Measurements from ENCODE around the gene ADGRG1. TPM values are rescaled to one million over a fixed set of nuclear protein-coding genes. Genes with fewer than 3 reads are reported as not detected.
A peak's percentile ranks its signal among the peaks of the same experiment; 100 is the strongest.

The ADGRG1 gene
- total RNA-seq, 4 donors from 2014 or later: 6.5 to 87.0 (median 7.8) TPM

DNA sequence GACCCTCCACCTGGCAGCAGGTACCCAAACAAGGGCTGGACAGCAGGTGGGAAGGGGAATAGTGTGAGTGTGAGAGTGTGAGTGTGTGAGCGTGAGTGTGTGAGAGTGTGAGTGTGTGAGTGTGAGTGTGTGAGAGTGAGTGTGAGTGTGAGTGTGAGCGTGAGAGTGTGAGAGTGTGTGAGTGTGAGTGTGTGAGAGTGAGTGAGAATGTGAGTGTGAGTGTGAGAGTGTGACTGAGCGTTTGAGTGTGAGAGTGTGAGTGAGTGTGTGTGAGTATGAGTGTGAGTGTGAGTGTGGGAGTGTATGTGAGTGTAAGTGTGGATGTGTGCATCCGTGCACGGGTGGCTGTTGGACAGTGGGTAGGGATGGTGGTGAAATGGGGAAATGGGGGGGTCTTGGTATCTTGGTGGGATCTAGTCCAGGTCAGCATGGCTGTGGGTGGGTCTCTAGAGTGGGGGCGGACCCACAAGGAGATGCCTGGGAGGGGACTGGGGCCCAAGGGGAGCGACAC, 408 bp downstream of the ADGRG1 start:
- H3K27ac ChIP-seq: peak overlapping the region; percentile 79 to 83
- H3K27me3 ChIP-seq: no peaks in the 10 kb centered on the region
- no peak for DNase-seq
- TF ChIP-seq POLR2A (IDR thresholded peaks at IDR 0.05): no peak
- TF ChIP-seq, protein P1, sequence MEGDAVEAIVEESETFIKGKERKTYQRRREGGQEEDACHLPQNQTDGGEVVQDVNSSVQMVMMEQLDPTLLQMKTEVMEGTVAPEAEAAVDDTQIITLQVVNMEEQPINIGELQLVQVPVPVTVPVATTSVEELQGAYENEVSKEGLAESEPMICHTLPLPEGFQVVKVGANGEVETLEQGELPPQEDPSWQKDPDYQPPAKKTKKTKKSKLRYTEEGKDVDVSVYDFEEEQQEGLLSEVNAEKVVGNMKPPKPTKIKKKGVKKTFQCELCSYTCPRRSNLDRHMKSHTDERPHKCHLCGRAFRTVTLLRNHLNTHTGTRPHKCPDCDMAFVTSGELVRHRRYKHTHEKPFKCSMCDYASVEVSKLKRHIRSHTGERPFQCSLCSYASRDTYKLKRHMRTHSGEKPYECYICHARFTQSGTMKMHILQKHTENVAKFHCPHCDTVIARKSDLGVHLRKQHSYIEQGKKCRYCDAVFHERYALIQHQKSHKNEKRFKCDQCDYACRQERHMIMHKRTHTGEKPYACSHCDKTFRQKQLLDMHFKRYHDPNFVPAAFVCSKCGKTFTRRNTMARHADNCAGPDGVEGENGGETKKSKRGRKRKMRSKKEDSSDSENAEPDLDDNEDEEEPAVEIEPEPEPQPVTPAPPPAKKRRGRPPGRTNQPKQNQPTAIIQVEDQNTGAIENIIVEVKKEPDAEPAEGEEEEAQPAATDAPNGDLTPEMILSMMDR (IDR thresholded peaks at IDR 0.05): no peak
- intact Hi-C loops (cut with DNase I; ENCODE audit: low total_unique reads): no loop called here
- no peaks in the 10 kb centered on the region for H3K36me3 ChIP-seq
- no peaks in the 10 kb centered on the region for H3K9me3 ChIP-seq
- peak overlapping the region; percentile 14 to 28 for H3K4me3 ChIP-seq
- peaks cover 5 to 10% of the 10 kb centered on the region in 2 donors for H3K4me1 ChIP-seq

DNA sequence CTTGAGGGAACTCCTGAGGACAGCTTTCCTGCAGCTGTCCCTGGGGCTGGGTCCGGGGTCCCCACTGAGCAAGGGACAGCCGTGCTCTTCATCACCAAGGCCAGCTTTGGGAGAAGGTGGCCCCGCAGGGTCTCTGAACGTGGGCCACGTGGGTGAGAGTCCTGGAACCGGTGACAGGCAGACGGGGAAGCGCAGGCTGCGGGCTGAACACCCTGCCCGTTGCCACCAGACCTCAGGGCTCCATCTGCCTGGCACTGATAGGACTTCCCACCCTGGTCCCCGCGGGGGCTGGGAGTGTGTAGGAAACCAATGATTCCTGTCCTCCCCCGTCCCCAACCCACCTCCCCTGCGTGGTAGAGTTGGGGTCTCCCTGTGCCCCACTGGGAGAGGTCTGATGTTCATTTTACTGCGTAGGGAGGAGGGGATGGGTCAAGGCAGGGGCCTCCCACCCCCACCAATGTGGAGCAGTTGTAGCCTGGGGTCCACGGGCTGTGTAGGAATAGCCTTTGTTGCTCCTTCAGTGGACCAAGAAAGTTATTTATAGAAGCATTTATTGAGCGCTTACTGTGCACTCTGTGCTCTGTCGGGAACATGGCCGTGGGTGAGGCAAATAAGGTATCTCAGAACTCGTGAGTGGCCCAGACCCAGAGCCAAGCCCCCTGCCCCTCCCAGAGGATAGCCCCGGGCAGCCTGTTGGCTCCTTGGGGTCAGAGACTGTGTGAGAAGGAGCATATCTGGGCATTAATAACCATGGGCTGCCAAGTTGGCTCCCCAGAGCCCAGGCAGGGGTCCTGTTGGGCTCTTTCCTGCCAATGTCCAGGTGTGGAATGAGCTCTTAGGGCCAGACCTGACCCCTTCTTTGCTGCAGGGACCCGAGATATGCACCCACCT, 1.3 kb downstream of the ADGRG1 start:
- Histone ChIP-seq H3K36me3 (no peaks in the 10 kb centered on the region), H3K27ac (peak overlapping the region; percentile 79 to 83), H3K9me3 (no peaks in the 10 kb centered on the region), H3K4me1 (peaks cover 5 to 9% of the 10 kb centered on the region in 2 donors), H3K27me3 (no peaks in the 10 kb centered on the region), H3K4me3 (peak overlapping the region in 1 of 2 donors; percentile 28)
- no peak for DNase-seq
- intact Hi-C loops (cut with DNase I; ENCODE audit: low total_unique reads): no loop called here
- TF ChIP-seq, protein P1 (IDR thresholded peaks at IDR 0.05): no peak
- no peak for TF ChIP-seq POLR2A (IDR thresholded peaks at IDR 0.05)

DNA sequence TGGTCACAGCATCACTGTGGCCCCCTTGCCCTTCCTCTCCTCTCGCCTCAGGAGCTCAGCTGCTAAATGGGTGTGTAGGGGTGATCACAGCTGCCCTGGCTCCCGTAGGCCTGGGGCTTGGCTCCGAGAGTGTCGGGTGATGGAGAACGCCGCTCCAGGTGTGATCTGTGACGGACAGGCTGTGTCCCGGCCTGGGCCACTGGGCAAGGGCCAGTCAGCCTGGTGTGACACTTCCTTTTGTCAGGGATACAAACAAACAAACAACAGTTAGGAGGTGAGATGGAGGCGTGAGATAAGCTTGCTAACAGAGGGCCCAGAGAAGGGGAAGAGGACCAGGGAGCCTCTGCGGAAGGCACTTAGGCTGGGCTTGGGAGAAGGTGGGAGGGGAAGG, 2.0 kb downstream of the ADGRG1 start:
- no peaks in the 10 kb centered on the region for H3K27me3 ChIP-seq

DNA sequence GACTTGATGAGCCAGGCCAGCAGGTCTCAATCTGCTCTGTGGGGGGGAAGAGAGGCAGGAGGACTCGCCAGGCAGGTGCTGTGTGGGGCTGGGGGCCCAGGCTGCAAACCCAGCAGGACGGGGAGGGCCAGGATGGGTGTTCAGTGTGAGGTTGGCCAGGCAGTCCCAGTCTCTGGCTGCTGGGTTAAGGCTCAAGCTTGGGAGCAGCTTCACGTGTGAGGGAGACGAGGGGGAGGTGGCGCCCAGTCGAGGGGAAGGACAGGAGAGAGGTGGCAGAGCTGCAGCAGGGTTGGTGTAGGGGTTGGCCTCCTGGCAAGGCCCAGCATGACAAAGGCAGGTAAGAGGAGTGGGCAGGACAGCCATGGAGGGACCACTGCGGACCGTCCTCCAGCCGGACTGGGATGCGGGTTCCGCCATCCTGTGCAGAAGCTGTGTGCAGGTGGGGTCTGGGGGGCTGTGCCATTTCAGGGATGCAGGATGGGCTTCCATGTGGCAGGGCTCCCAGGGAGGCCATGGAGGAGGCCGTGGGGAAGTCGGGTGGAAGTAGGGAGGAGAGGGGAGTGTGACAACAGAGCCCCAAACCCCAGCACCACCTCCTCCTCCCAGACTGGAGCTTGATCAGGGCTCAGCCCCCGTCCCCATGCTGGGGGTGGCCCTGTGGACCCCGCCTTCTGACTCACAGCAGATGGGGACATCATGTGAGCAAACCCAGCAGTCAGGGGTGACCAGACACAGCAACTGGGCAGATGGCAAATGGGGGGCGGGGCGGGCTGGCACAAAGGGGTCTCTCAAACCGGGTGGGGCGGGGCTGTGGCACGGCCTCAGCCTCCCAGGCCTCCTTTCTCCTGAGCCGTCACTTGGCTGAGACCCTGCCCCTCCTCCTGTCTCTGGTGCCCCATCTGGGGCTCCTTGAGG, 2.8 kb downstream of the ADGRG1 start:
- no peaks in the 10 kb centered on the region for H3K36me3 ChIP-seq
- peak overlapping the region; percentile 79 to 83 for H3K27ac ChIP-seq
- no peak for DNase-seq
- H3K27me3 ChIP-seq: no peaks in the 10 kb centered on the region
- TF ChIP-seq, protein P1 (IDR thresholded peaks at IDR 0.05): no peak
- TF ChIP-seq POLR2A (IDR thresholded peaks at IDR 0.05): no peak
- H3K4me1 ChIP-seq: peaks cover 5% of the 10 kb centered on the region in 2 donors
- intact Hi-C loops (cut with DNase I; ENCODE audit: low total_unique reads): no loop called here
- H3K9me3 ChIP-seq: no peaks in the 10 kb centered on the region
- H3K4me3 ChIP-seq: no peak overlapping the region

More for the DNA sequence above, 2.0 kb downstream of the ADGRG1 start:
- Histone ChIP-seq H3K9me3 (no peaks in the 10 kb centered on the region), H3K27ac (peak overlapping the region; percentile 79 to 83), H3K4me1 (peaks cover 5% of the 10 kb centered on the region in 2 donors), H3K36me3 (no peaks in the 10 kb centered on the region), H3K4me3 (peak overlapping the region in 1 of 2 donors; percentile 28)
- no peak for DNase-seq
- TF ChIP-seq, protein P1 (IDR thresholded peaks at IDR 0.05): no peak
- TF ChIP-seq POLR2A (IDR thresholded peaks at IDR 0.05): no peak
- intact Hi-C loops (cut with DNase I; ENCODE audit: low total_unique reads): no loop called here

Measured in uterus (tissue), 4 donors.